ENCODE data around the gene PFN3. TPM values are rescaled to one million over a fixed set of nuclear protein-coding genes. Genes with fewer than 3 reads are reported as not detected.

PFN3 gene
- total and polyA plus RNA-seq, 2 experiments from 2014 or later = 1.9 to 2.0 TPM

- TF ChIP-seq ZNF462 (CRISPR knock-in tag; IDR thresholded peaks at IDR 0.05) = no peak
- no peak for TF ChIP-seq NANOG (IDR thresholded peaks at IDR 0.05; ENCODE audit: borderline replicate concordance)
- no peak for TF ChIP-seq ZNF114 (CRISPR knock-in tag; IDR thresholded peaks at IDR 0.05)
- TF ChIP-seq ETS1 (IDR thresholded peaks at IDR 0.05) = no peak
- TF ChIP-seq ZNF331 (CRISPR knock-in tag; IDR thresholded peaks at IDR 0.05; ENCODE audit: low read depth) = no peak
- TF ChIP-seq STAT1 (IDR thresholded peaks at IDR 0.05; ENCODE audit: unreplicated experiment) = no peak
- TF ChIP-seq EZH2phosphoT487 (IDR thresholded peaks at IDR 0.05; ENCODE audit: unreplicated experiment) = no peak
- no peak for TF ChIP-seq REST (IDR thresholded peaks at IDR 0.05; ENCODE audit: unreplicated experiment)
- no peak for TF ChIP-seq POLR2AphosphoS5 (IDR thresholded peaks at IDR 0.05; ENCODE audit: low read depth)
- no peak for TF ChIP-seq CREB1 (CRISPR knock-in tag; IDR thresholded peaks at IDR 0.05; ENCODE audit: low read depth)
Measured at GRCh38 chr5:177435847-177436536, 35.5 kb upstream of the PFN3 start (continued).

Data from GM23338 (cell line).